HEK293T (cell line): Measurements from ENCODE around the gene PRICKLE2.

Experiments used
- FOXK2 ChIP-seq: fragments of 450-650 bp; IDR thresholded peaks from 2 replicates; pipeline ENCODE4 v1.6.1; 2016; ENCODE audit warnings: mild to moderate bottlenecking
- L3MBTL2 ChIP-seq: fragments of 450-650 bp; conservative IDR thresholded peaks from 2 replicates; pipeline ENCODE4 v1.6.1; 2016; ENCODE audit warnings: mild to moderate bottlenecking

- no peak for TF ChIP-seq FOXK2
- TF ChIP-seq L3MBTL2: no peak
Measured at GRCh38 chr3:64163755-64164148, 61.5 kb downstream of the PRICKLE2 start.
